Frontal cortex (tissue), 4 donors: Measurements from ENCODE around the gene PIGR. TPM values are rescaled to one million over a fixed set of nuclear protein-coding genes. Genes with fewer than 3 reads are reported as not detected.

Experiments used
- DNase-seq, 2 donors: peaks; one replicate each; pipeline ENCODE4 v3.0.0; 2012; ENCODE audit warnings: low spot score in 2 of 2
- FAIRE-seq: peaks from 2 replicates; lab custom pipeline; 2012; peaks lifted over from hg19 to GRCh38; lab: Jason Lieb, UNC
- total RNA-seq: library from RNA; depleted of rRNA; stranded (reverse); fragments of >200 nt; gene quantifications from one replicate; pipeline ENCODE4 v1.2.3, GENCODE V29; 2014
- donor health status: control.
- donor health status: control.
- donor health status: control.

PIGR gene
- total RNA-seq, 1 donor from 2014 or later = not detected

GRCh38 chr1:206961668-206962067, 15.4 kb upstream of the PIGR start:
- no peak for DNase-seq
- FAIRE-seq = no peak

GRCh38 chr1:206960676-206961386, 14.6 kb upstream of the PIGR start:
- DNase-seq (no peak), FAIRE-seq (no peak)

GRCh38 chr1:206958144-206958543, 11.9 kb upstream of the PIGR start:
- DNase-seq (no peak), FAIRE-seq (no peak)

- FAIRE-seq (no peak), DNase-seq (no peak)
These were observed 11.4 kb upstream of the PIGR start for GRCh38 chr1:206957639-206958038.

GRCh38 chr1:206955476-206956451, 9.5 kb upstream of the PIGR start:
- DNase-seq (no peak), FAIRE-seq (no peak)

- FAIRE-seq = no peak
- no peak for DNase-seq
These were observed 8.4 kb upstream of the PIGR start for GRCh38 chr1:206954459-206955342.

GRCh38 chr1:206953626-206954025, 7.4 kb upstream of the PIGR start:
- DNase-seq (no peak), FAIRE-seq (no peak)

- FAIRE-seq = no peak
- no peak for DNase-seq
These were observed 6.9 kb upstream of the PIGR start for GRCh38 chr1:206953126-206953525.

- no peak for FAIRE-seq
- no peak for DNase-seq
These were observed 5.9 kb upstream of the PIGR start for GRCh38 chr1:206952171-206952570.

GRCh38 chr1:206951318-206952100, 5.2 kb upstream of the PIGR start:
- DNase-seq (no peak), FAIRE-seq (no peak)

- FAIRE-seq (no peak), DNase-seq (no peak)
These were observed 3.4 kb upstream of the PIGR start for GRCh38 chr1:206949641-206950040.

GRCh38 chr1:206949208-206949607, 2.9 kb upstream of the PIGR start:
- no peak for FAIRE-seq
- no peak for DNase-seq

GRCh38 chr1:206947255-206947654, 989 bp upstream of the PIGR start:
- FAIRE-seq (no peak), DNase-seq (no peak)

- DNase-seq (no peak), FAIRE-seq (no peak)
These were observed 487 bp downstream of the PIGR start for GRCh38 chr1:206945779-206946178.

- DNase-seq = no peak
- FAIRE-seq = no peak
These were observed 1.6 kb downstream of the PIGR start for GRCh38 chr1:206944703-206945102.

GRCh38 chr1:206941766-206942418, 4.4 kb downstream of the PIGR start:
- no peak for FAIRE-seq

GRCh38 chr1:206940588-206940936, 5.7 kb downstream of the PIGR start:
- FAIRE-seq (no peak), DNase-seq (no peak)

More at GRCh38 chr1:206941766-206942418, 4.4 kb downstream of the PIGR start:
- no peak for DNase-seq

- no peak for DNase-seq
- FAIRE-seq = no peak
These were observed 6.3 kb downstream of the PIGR start for GRCh38 chr1:206939841-206940587.
